Heart left ventricle (tissue), 16 donors: Measurements from ENCODE around the gene KLHL10. TPM values are rescaled to one million over a fixed set of nuclear protein-coding genes. Genes with fewer than 3 reads are reported as not detected.
A peak's percentile ranks its signal among the peaks of the same experiment; 100 is the strongest.
"Not testable (repeated sequence)": the region's sequence is repeated elsewhere in the genome, so short reads cannot be mapped to it uniquely, and the experiment has no call there.

Experiments
- ATAC-seq, 4 donors: fragments of 200-7000 bp; cut with Tn5 transposase; one replicate each; pipeline ENCODE4 v1.9.1; 2020 to 2022; ENCODE audit warnings: moderate library complexity in 4 of 4, mild to moderate bottlenecking in 3 of 4, moderate number of reproducible peaks in 1 of 4
- DNase-seq, 5 donors: peaks; one replicate each; pipeline ENCODE4 v3.0.0-alpha.2; 2020
- H3K27ac ChIP-seq, 12 donors: fragments of 200-600 bp; sonication (generic) in 4 of 12; one replicate each; pipeline versions ENCODE4 v1.5.0 to v1.8.0; 2016 to 2022; ENCODE audit warnings: mild to moderate bottlenecking in 2 of 12
- H3K27me3 ChIP-seq, 9 donors: fragments of 200-600 bp; sonication (generic) in 2 of 9; one replicate each; pipeline versions ENCODE4 v1.5.1 to v1.8.0; 2016 to 2022; ENCODE audit warnings: mild to moderate bottlenecking in 3 of 9
- H3K36me3 ChIP-seq, 9 donors: fragments of 200-600 bp; sonication (generic) in 2 of 9; one replicate each; pipeline versions ENCODE4 v1.5.0 to v1.8.0; 2018 to 2022; ENCODE audit warnings: mild to moderate bottlenecking in 2 of 9
- H3K4me1 ChIP-seq, 12 donors: fragments of 200-600 bp; sonication (generic) in 4 of 12; one replicate each; pipeline versions ENCODE4 v1.5.0 to v1.8.0; 2016 to 2022; ENCODE audit warnings: mild to moderate bottlenecking in 3 of 12
- H3K4me3 ChIP-seq, 12 donors: fragments of 200-600 bp; sonication (generic) in 4 of 12; one replicate each; pipeline versions ENCODE4 v1.5.0 to v1.8.0; 2017 to 2022; ENCODE audit warnings: mild to moderate bottlenecking in 9 of 12, moderate library complexity in 4 of 12
- H3K9me3 ChIP-seq, 12 donors: fragments of 200-600 bp; sonication (generic) in 4 of 12; one replicate each; pipeline versions ENCODE4 v1.5.0 to v1.8.0; 2016 to 2022; ENCODE audit warnings: mild to moderate bottlenecking in 1 of 12
- POLR2A ChIP-seq, 2 donors: fragments of 450-650 bp; IDR thresholded peaks; one replicate each; pipeline ENCODE4 v1.6.1; 2017; ENCODE audit warnings: antibody characterized with exemption in 2 of 2, mild to moderate bottlenecking in 2 of 2, moderate library complexity in 2 of 2
- WGBS, 4 donors: extraction: QIAGEN DNeasy Blood & Tissue Kit in 2 of 4; methylation state at CpG; one replicate each; pipeline versions ENCODE4 v1.1.5 to v1.1.7; 2013 to 2018; 5-methylcytosine and 5-hydroxymethylcytosine counted together
- intact Hi-C, 10 donors: fragments of 100-400 bp; cut with DNase I; formaldehyde crosslinking; loops; one replicate each; pipeline versions ENCODE4 v1.11.1 to v1.14.2; 2022
- polyA plus RNA-seq, 2 donors: library from polyadenylated mRNA; stranded (reverse); fragments of 200-250 nt; gene quantifications; one replicate each; pipeline ENCODE4 v1.2.3, GENCODE V29; 2013
- total RNA-seq, 9 donors: library from RNA; depleted of rRNA in 2 of 9; stranded (reverse); fragments of >200 nt in 2 of 9; fragmentation: NEBNext Ultra II Directional in 3 of 9; extraction: Animal tissue kit (Norgen Biotek cat#: 25700) in 3 of 9; gene quantifications; one replicate each; pipeline versions ENCODE4 v1.1.0 to v1.2.4, GENCODE V29; 2016 to 2023
- TF ChIP-seq, protein P1 (sequence below), 12 donors: fragments of 200-600 bp; sonication (generic) in 4 of 12; IDR thresholded peaks; one replicate each; pipeline versions ENCODE4 v1.5.0 to v1.8.0; 2018 to 2022; ENCODE audit warnings: antibody characterized with exemption in 12 of 12, mild to moderate bottlenecking in 5 of 12
- donor health status: ischemic (EF 13 %, LVEDD 7.1; RV severe dilation, severe dysfunction).
- donor health status: healthy with polysubstance abuse.
- donor health status: DM: no; HTN: yes; CAD: no.
- donor health status: DM: no; HTN: no; CAD: no.
- donor health status: ischemic (EF 25% LVEDD 6.9; RV normal size, moderate dysfunction).
- donor health status: ischemic (EF 25% LVEDD 5.7; RV mildly dilated, moderate dysfunction).
- donor health status: healthy.
- donor health status: DM: yes; HTN: yes; CAD: no.
- donor health status: ischemic (EF 35%, LVEDD 5.7; RV mildly dilated, moderate dysfunction).
- donor health status: nonischemic (EF 11% LVEDD 7.7; RV severe dilation, severe dysfunction).
- donor health status: DM: yes; HTN: yes; CAD: no.
- donor health status: PGD.
- donor health status: ischemic (EF 29% LVEDD 5.4; RV normal size, mild dysfunction).
- donor health status: nonischemic (EF 23%, LVEDD 6.1; RV moderate dilation, normal function).

KLHL10 gene
- total and polyA plus RNA-seq, 11 donors, result 0.08 to 0.10 TPM; not detected in 9

DNA sequence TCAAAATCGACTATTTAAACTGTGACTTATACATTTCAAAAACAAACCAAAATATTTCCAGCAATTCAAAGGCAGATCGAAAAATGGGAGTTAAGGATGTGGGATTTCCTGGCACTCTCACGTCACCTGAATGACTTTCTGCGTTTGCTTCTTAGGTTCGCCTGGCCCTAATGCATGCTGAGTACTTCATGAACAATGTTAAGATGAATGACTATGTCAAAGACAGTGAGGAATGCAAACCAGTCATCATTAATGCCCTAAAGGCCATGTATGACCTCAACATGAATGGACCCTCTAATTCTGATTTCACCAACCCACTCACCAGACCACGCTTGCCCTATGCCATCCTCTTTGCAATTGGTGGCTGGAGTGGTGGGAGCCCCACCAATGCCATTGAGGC lies 7.3 kb downstream of the KLHL10 start:
- ATAC-seq, result no peak
- no peak overlapping the region for H3K4me3 ChIP-seq
- H3K36me3 ChIP-seq, result peaks cover 0 to 9% (median 0%) of the 10 kb centered on the region in 9 donors
- TF ChIP-seq, protein P1, sequence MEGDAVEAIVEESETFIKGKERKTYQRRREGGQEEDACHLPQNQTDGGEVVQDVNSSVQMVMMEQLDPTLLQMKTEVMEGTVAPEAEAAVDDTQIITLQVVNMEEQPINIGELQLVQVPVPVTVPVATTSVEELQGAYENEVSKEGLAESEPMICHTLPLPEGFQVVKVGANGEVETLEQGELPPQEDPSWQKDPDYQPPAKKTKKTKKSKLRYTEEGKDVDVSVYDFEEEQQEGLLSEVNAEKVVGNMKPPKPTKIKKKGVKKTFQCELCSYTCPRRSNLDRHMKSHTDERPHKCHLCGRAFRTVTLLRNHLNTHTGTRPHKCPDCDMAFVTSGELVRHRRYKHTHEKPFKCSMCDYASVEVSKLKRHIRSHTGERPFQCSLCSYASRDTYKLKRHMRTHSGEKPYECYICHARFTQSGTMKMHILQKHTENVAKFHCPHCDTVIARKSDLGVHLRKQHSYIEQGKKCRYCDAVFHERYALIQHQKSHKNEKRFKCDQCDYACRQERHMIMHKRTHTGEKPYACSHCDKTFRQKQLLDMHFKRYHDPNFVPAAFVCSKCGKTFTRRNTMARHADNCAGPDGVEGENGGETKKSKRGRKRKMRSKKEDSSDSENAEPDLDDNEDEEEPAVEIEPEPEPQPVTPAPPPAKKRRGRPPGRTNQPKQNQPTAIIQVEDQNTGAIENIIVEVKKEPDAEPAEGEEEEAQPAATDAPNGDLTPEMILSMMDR (IDR thresholded peaks at IDR 0.05), result no peak
- no peak for TF ChIP-seq POLR2A (IDR thresholded peaks at IDR 0.05)
- intact Hi-C loops, result no loop called here
- WGBS, 4 donors, result 89 to 96% (median 94%) methylated on average over 6 of the region's 6 CpGs
- H3K4me1 ChIP-seq, result peaks cover 0 to 9% (median under 1%) of the 10 kb centered on the region in 12 donors
- no peaks in the 10 kb centered on the region for H3K9me3 ChIP-seq
- DNase-seq, result no peak
- H3K27me3 ChIP-seq, result no peaks in the 10 kb centered on the region
- H3K27ac ChIP-seq, result no peak overlapping the region

DNA sequence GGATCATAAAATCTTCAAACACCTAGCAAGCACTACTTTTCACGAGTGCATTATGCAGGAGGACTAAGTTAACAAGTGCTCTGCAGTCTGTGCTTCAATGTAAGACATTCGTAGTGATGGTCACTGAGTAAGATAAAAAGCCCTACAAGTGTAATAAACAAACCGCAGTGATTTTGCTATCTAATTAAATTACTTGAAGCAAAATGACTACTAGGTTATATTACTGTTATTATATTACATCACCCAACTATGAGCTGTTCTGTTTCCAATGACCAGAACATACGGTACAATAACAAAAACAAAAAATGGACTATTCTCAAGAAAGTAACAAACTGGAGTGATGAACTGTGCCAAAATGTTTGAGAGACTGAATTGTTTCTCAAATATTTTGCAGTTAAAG lies 11.2 kb downstream of the KLHL10 start:
- Histone ChIP-seq H3K9me3 (no peaks in the 10 kb centered on the region), H3K27me3 (no peaks in the 10 kb centered on the region), H3K27ac (peak overlapping the region in 2 of 12 donors; percentile 1 to 38), H3K36me3 (peaks cover 0 to 39% (median 11%) of the 10 kb centered on the region in 9 donors), H3K4me1 (peaks cover 0 to 21% (median 7%) of the 10 kb centered on the region in 12 donors), H3K4me3 (no peak overlapping the region)
- ATAC-seq, result no peak
- TF ChIP-seq, protein P1 (IDR thresholded peaks at IDR 0.05), result no peak
- no peak for TF ChIP-seq POLR2A (IDR thresholded peaks at IDR 0.05)
- DNase-seq, result no peak
- WGBS, 4 donors, result 78 to 82% (median 81%) methylated on average over 4 of the region's 4 CpGs
- intact Hi-C loops, result no loop called here

DNA sequence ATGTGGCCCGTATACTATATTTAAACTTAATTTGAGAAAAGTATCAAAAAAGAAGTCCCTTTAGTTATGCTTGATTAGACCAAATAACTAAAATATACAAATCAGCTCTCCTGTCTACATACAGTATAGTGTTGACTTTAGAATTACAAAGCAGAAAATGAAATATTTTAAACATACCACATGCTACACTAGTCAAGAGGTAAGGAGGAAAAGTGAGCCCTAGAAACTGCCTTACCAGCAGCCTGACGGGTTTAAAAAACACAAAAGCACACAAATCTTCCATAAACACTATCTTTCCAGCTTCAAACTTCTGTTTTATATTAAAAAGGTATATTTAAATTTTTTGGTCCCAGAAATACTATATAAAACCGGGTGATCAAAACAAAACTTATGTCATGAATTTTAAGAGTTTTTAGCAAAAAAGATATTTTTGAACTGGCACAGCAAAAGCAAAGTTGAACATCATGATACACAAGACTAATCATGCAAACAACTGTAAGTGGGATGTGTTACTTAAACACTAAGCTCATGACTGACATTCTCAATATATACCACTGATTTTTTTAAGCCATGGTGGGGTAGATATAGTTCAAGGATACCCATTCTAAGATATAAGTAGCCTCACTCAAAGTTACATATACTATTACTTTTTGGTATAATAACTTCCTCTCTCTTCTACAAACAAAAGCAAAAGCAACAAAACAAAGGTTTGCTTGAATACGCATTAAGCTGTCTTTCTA lies 11.8 kb downstream of the KLHL10 start:
- Histone ChIP-seq H3K36me3 (peaks cover 0 to 46% (median 17%) of the 10 kb centered on the region in 9 donors), H3K9me3 (no peaks in the 10 kb centered on the region), H3K27ac (peak overlapping the region in 3 of 12 donors; percentile 1 to 46 (median 38)), H3K4me3 (no peak overlapping the region), H3K4me1 (peaks cover 0 to 21% (median 7%) of the 10 kb centered on the region in 12 donors), H3K27me3 (no peaks in the 10 kb centered on the region)
- ATAC-seq, result no peak
- no peak for DNase-seq
- intact Hi-C loops, result no loop called here
- TF ChIP-seq, protein P1 (IDR thresholded peaks at IDR 0.05), result no peak
- TF ChIP-seq POLR2A (IDR thresholded peaks at IDR 0.05), result no peak
- 72 to 84% (median 75%) methylated on average over 4 of the region's 4 CpGs for WGBS, 4 donors

DNA sequence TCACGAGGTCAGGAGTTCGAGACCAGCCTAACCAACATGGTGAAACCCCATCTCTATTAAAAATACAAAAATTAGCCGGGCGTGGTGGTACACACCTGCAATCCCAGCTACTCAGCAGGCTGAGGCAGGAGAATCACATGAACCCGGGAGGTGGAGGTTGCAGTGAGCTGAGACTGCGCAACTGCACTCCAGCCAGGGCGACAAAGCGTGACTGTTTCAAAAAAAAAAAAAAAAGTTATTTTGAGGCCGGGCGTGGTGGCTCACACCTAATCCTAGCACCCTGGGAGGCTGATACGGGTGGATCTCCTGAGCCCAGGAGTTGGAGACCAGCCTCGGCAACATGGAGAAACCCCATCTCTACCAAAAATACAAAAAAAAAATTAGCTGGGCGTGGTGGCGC lies 13.8 kb downstream of the KLHL10 start:
- DNase-seq, H3K9me3 ChIP-seq, intact Hi-C loops, H3K27me3 ChIP-seq, ATAC-seq, H3K27ac ChIP-seq, H3K4me3 ChIP-seq: not testable (repeated sequence)
- peaks cover 0 to 54% (median 24%) of the 10 kb centered on the region in 9 donors for H3K36me3 ChIP-seq
- peaks cover 0 to 21% (median 7%) of the 10 kb centered on the region in 12 donors for H3K4me1 ChIP-seq
- WGBS, 4 donors, result 92 to 98% (median 95%) methylated on average over 13 to 14 of the region's 14 CpGs
